Activated CD4-positive, alpha-beta T cell treated with anti-CD3 and anti-CD28 coated beads, Interleukin-2, Interleukin-4, amounts not matched to agents 100 ng/mL and 50 ng/mL, durations not matched to agents 16 hours and 8 hours (primary cell): Measurements from ENCODE around the gene FOXI1.

Source experiments
- DNase-seq: peaks from one replicate; pipeline ENCODE4 v3.0.0-alpha.2; 2020; ENCODE audit warnings: low spot score

Gene FOXI1

DNA sequence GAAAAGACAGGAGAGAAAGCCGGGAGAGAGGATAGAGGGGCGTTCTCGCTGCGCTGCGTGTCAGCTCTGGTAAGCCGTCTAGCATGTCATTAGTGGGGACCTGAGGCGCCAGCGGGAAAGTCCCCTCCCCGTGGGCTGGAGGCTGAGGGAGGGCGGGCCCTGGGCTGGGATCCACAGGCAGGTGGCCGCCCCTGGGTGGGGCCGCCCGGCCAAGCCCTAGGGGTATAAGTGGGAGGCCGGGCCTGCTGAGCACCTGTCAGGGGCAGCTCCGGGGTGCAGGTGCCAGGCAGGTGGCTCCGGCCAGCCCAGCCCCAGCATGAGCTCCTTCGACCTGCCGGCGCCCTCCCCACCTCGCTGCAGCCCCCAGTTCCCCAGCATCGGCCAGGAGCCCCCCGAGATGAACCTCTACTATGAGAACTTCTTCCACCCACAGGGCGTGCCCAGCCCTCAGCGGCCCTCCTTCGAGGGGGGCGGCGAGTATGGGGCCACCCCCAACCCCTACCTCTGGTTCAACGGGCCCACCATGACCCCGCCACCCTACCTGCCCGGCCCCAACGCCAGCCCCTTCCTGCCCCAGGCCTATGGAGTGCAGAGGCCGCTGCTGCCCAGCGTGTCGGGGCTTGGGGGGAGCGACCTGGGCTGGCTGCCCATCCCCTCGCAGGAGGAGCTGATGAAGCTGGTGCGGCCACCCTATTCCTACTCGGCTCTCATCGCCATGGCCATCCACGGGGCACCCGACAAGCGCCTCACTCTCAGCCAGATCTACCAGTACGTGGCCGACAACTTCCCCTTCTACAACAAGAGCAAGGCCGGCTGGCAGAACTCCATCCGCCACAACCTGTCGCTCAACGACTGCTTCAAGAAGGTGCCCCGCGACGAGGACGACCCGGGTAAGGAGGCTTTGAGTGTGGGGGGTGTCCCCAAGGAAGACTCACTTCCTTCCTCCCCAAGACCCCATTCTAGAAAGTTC is at the start of gene FOXI1:
TSS of gene FOXI1 (plus strand) at position 256 of the 970 bp plus-strand sequence. CDS start at position 317, 61 bp downstream.
- DNase-seq: no peak

DNA sequence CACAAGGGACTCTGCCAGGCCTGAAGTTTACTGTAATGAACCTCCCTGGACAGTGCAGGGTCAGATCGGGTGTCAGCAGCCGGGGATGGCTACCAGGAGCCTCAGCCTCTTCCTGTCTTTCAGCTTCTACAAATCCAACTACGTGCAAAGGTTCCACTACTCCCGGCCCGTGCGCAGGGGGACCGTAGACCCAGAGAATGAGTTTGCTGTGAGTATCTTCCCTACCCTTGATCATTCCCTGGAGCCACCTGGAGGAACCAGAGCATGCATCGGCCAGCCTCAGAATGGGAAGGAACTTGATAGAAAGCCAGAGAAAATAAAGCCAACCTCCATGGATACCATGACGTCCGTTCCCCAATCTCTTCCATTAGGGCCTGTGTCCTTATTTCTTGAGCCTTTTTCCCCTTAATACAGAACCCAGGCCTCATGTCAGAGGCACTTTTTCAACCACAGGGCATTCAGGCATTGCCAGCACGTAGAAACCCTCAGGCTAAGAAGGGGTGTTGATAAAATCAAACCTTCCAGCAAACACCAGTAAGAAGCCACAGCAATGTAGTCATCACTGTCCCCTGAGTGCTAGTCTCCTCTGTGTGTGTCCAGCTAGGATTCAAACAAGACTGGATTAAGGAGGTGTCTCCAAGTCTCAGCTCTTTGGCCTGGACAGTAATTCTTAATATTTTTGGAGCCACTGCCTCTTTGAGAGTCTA is 49.0 kb upstream of the FOXI1 start:
- no peak for DNase-seq

DNA sequence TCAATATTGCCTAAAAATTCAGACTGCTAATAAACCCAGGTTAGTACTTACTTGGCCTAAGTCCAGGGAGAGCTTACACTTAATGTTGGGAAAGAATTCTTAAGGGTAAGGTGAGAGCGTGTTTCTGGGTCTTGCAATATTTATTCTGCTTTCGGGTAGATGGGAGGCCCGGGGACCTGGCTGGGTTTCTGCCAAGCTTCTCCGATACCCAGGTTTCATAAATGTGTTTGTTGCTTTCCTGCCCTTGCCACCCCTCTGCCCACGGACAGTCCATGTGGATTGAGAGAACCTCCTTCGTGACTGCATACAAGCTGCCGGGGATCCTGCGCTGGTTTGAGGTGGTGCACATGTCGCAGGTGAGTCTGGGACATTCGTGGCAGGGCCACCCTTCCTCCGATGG is 48.4 kb upstream of the FOXI1 start:
- DNase-seq: no peak

DNA sequence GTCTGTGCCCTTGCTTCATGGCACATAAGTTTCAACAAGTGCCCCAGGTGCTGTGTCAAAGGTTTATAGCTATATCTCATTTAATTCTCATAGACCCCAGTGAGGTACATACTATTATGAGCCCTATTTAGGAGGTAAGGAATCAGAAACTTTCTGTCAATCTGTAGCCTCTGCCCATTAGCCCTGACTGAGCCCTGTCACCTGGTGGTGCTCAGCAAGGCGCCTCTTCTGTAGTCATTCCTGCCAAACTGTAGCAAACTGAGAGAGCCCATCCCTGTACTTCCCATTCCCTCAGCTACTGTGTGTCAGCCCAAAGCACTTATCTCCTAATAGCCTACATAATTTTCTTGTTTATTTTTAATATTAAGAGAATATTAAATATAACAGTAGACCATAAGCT is 46.5 kb upstream of the FOXI1 start:
- no peak for DNase-seq

DNA sequence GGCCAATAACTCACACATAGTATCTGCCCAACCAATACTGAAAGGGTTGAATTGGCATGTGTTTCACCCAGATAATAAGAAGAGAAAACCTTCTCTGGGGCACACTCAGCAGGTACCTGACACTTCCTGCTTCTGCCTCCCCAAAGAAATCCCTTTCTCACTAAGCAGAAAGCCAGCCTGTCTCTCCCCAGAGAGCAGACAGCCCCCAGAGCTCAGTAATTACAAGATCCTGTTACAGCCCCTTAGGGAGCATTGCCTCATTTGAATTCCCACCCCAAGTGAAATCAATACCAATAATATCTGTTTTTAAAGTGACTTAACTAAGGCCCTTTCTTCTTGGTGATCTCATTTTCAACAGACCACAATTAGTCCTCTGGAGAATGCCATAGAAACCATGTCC is 38.5 kb upstream of the FOXI1 start:
- no peak for DNase-seq

DNA sequence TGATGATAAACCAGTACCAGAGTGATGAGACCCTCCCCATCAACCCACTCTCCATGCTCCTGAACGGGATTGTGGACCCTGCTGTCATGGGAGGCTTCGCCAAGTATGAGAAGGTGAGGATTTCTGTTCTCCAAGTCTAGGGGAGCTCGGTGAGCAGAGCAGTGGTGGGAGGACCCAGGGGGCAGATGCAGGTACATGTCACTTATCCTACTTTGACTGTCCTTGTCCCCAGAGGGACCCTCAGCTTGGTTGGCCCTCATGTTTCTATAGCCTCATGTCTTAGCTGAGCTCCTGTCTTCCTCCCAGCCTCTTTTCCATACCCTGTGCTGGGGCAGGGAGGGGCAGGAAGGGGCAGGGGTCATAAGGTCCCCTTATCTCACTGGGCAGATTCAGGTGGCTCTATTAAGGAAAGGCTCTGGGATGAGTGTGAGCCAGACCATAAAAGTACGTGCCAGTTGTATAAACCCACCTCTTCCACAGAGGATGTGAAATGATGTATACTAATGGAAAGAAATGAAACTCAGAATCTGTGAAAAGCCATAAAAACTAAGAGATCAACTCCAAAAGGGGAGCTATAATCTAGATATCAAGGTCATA is 38.0 kb upstream of the FOXI1 start:
- no peak for DNase-seq

DNA sequence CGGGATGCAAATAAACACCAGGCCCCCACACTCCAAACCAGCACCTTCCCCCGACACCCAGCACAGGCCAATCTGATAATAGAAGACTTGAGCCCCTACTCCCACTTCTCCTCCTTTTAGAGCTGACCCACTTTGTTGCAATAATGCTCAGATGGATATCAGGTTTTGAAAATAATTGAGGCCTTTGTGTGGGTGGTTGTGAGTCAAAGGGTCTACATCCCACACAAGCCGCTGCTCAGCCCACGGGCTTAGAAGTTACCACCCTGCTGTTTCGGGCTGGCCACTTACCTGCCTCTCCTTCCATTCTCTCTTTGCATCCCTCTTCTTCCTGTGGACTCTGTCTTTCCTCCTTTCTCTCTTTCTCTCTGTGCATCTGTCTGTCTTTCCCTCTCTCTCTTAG is 36.2 kb upstream of the FOXI1 start:
- no peak for DNase-seq

DNA sequence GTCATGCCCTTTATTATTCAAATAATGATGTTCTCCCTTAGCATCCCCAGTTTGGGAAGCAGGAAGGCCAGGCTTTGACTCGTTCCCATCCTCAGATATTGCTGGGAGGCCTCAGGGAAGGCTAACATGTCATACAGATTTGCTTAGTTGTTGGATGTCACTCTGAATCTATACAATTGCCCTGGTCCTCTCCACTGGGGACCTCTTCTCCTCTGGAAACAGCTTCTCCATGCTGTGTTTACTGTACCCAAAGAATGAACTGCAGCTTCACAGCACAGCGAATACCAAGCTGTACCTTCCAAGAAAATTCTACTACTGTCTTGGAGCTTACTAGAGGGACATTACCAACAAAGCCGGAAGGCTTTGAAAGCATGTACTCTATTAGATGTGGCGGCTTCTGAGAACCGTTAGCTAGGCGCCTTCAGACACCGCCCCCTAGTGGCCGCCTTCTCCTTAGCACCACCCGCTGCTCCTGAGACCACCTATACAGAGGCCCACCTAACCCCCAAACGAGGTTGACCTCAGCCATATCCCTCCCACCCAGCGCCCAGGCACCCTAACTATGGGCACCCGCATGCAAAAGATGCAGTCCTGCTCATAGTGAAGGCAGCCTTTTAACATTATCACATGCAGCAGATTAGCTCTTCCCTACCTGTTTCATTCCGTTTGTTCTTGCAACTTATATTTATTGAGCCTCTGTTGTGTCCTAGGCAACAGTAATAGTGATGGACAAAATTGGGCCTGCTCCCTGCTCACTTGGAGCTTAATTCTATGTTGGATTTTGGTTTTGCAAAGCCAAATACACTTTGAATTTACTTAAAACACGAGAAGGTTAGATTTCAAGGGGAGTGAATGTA is 34.9 kb upstream of the FOXI1 start:
- no peak for DNase-seq

DNA sequence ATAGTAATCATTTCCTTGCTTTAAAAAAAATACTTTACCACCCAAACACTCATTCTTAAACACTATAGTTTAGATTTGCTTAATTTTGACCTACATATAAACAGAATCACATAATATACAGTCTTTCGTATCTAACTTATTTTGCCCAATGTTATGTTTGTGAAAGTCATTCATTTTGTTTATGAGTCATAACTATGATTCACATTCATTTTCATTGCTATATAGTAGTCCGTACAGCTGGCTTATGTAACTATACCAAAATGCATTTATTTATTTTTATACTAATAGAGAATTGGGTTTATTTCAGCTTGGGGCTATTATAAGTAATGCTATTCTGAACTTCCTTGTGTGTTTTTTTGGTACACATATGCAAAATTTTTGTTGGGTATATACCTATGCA is 33.9 kb upstream of the FOXI1 start:
- DNase-seq: no peak

DNA sequence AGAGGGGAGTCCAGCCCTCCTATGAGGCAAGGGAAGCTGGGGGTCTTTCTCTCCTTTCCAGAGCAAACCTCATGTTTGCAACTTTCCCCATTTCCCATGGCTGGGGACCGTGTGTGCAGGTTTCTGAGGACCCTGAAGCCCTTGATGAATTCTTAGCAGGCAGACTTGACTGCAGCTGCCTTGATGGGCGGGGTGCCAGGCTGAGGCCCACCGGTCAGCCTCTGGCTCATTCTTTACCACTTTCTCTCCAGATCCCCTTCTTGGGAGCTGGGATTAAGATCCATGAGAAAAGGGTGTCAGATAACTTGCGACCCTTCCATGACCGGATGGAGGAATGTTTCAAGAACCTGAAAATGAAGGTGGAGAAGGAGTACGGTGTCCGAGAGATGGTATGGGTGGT is 30.0 kb upstream of the FOXI1 start:
- DNase-seq: no peak

DNA sequence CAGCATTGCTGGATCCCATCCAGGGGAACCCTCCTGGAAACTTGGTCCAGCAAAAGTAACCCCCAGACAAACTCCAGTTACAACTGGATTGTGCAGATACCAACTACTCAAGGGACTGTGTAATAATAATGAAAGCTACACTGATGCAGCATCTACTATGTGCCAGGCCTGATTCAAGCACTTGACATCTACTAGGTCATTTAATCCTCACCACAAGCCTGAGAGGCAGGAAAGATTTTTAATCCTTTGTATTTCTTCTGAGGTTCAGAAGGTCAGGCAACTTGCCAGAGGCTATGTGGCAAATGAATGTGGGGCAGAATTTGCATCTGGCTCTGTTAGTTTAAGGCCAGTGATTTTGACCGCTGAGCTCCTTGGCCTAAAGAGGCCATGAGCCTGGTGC is 29.5 kb upstream of the FOXI1 start:
- DNase-seq: no peak

DNA sequence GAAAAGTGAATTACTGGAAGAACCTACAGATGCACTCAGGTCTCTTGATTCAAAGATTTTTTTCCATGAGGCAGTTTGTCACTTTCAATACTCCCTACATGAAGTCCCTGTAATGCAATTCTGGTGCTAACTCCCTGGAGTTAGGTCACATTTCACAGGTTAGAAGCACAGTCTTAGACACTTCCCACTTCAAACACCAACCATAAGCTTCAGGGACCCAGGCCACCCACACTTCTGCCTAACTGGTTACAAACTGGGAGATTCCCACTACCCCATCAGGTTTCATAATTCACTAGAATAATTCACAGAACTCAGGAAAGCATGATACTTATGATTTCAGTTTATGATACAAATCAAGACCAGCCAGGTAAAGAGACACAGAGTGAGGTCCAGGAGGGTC is 29.0 kb upstream of the FOXI1 start:
- no peak for DNase-seq

DNA sequence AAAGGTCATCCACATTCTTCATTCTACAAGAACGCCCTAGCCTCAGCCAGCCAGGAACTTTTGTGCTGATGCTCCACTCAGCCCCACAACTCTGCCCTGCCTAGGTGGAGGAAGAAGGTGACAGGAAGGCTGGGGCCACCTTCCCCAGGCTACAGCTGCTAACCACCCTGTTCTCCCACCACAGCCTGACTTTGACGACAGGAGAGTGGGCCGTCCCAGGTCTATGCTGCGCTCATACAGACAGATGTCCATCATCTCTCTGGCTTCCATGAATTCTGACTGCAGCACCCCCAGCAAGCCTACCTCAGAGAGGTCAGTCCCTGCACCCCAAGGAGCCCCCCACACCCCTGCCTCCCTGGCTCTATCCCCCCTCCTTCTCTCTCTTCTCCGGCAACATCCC is 28.2 kb upstream of the FOXI1 start:
- no peak for DNase-seq

DNA sequence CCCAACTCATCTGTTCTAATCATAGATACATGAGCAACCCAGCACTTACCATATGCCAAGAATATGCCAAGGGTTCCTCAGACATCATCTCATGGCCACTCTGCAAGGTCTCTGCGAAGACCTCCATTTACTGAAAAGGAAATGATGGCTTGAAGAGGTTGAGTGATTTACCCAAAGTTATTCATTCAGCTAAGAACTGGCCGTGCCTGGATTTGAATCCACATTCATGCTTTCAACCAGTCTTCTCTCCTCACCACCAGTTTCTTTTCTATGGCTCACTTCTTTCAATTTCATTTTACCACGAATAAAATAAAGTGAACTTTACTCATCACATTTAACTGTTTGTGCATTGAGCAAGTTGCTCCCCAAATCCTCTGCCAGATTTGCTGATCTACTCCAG is 27.2 kb upstream of the FOXI1 start:
- DNase-seq: no peak

DNA sequence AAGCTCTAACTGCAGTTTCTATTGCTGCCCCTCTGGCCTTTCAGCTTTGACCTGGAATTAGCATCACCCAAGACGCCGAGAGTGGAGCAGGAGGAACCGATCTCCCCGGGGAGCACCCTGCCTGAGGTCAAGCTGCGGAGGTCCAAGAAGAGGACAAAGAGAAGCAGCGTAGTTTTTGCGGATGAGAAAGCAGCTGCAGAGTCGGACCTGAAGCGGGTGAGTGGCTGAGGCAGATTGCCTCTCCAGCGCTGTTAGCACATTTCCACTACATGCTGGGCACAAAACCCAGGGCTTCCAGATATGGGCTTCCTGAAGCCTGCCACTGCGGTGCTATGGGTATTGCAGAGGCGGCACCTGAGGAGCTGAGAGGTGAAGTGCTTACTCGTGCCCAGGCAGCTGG is 26.8 kb upstream of the FOXI1 start:
- DNase-seq: no peak

DNA sequence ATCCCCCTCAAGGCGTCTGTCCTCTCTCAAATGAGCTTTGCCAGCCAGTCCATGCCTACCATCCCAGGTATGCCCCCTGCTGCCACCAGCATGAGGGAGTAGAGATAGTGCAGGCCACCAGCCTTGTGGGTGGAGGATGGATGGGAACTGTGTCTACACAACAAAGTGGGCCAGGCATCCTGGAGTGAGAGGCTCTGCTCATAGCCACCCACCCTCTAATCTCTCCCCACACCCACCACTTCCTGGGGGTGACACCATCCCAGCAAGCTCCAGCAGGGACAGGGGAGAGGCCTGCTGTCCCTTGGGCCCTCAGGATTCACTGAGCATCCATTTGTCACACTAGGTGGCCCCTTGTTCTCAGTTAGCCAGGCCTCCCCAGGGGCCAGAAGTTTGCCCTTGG is 25.5 kb upstream of the FOXI1 start:
- DNase-seq: no peak

DNA sequence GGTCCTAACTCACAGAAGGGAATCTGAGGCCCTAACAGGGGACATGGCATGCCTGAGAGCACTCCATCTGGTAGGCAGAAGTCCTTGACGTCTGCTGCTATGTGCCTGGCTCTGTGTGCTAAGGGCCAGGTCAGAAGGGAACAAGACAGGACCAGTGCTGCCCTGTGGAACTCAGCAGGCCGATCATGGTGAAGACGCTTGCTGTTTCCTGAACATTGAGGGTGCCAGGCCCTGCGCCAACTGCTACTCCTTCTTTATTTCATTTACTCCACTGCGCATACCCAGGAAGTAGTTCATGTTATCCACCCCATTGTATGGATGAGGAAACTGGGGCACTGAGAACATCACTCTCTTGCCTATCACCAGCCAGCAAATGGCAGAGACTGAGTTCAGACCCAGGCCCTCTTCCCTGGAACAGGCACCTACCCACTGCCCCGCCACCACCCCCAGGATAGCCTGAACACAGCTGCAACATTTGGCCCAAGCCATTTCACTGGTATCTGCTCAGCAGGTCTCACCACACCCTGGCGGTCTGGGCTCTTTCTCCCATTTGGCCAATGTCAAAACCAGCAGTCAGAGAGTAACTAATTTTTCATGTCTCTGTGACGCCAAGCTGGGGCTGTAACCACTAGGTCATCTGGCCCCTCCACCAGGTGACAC is 24.8 kb upstream of the FOXI1 start:
- no peak for DNase-seq

DNA sequence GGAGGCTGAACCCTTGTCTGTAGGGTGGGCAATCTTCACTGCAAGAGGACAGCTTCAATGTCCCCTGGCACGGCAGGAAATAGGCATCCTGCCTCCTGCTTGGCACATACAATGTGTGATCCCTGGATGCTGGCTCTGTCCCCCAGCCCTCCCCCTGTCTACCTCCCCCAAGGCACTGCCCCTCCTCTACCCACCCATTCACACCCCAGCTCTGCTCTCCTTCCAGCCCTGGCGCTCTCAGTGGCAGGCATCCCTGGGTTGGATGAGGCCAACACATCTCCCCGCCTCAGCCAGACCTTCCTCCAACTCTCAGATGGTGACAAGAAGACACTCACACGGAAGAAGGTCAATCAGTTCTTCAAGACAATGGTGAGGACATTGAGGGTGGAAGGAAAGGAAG is 24.1 kb upstream of the FOXI1 start:
- DNase-seq: no peak

DNA sequence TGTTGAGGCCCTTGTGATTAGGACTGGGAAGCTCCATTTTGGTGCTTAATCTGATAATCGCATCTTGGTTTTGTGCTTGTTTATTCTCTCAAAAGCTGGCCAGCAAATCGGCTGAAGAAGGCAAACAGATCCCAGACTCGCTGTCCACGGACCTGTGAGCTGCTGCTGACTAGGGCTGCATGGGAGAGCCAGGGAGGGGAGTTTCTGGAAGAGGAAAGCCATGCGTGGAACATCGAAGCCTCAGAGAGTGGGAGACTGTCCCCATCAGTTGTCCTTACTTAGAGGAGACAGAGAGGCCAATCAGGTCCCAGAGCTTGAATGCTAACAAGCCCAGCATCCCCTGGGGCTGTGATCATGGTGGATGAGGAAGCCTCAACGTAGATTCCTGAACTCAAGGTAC is 23.0 kb upstream of the FOXI1 start:
- DNase-seq: no peak

DNA sequence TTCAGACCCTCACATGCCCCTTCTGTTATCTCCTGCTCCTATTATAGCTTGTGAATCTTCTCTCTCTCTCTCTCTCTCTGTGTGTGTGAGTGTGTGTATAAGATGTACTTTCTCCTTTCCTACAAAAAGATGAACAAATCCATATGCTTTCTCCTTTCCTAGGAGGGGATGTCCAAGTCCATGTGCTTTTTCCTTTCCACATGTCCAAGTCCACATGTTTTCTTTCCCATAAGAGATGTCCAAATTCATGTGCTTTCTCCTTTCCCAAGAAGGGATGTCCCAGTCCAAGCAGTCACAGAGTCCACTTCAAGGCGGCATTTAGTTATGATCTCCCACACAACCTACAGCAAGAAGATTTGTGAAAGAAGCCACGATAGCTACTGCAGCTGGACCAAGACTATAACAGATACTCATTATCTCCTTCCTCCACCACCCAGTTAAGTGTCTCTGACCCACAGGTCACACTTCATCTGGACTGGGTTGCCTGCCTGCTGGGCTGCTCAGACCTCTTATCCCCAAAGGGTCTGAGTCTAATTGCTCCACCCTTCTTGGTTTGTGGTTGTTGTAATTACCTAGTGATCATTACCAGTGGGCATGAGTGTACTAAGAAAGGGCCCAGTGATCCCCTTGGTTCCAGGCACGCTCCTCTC is 18.4 kb upstream of the FOXI1 start:
- DNase-seq: no peak
